Suppressor macrophage (primary cell): Measurements from ENCODE around the gene ANAPC16.
"Not testable (repeated sequence)": the region's sequence is repeated elsewhere in the genome, so short reads cannot be mapped to it uniquely, and the experiment has no call there.

Source experiments
- DNase-seq, 4 experiments: peaks; one replicate each; pipeline ENCODE4 v3.0.0-alpha.2; 2020 to 2022

The ANAPC16 gene

GRCh38 chr10:72211832-72212231 is 4.0 kb upstream of the ANAPC16 start:
- DNase-seq: not testable (repeated sequence)

DNA sequence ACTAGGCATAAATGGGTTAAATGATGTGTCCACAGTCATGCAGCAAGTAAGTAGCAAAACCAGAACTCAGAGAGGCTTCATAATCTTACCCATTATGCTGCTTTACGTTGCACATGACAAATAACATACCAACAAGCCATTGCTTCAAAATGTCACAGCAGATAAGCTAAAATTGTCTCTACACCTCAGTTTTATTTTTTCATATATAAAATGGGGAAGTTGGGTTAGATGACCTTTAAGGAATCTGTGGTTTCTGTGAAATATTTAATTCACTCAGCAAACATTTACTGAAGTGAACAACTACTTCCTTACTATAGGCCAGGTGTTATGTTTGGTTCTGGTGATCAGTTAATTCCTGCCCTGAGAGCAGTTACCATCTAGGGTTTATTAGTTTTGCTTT is 2.5 kb downstream of the ANAPC16 start:
- DNase-seq: peak in 3 of 4 experiments; percentile 13 to 69 (median 51)

DNA sequence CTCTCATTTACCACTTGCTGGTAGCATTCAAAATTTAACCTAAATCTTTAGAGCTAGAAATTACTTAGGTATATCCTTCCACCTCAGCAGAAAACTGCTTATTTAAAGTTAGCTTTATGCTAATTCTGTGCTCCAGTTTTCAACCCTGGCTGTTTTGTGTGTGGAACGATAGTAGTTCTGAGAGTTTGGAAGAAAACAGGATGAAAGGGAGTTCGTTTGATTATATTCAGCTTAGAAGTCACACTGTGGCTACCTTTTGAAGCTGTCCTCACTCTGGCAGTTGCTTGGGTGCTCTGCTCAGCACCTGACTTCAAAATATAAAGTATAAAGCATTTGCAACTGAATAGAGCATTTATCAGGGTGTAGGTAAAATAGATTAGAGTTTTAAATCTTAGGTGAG is 2.9 kb downstream of the ANAPC16 start:
- DNase-seq: no peak

DNA sequence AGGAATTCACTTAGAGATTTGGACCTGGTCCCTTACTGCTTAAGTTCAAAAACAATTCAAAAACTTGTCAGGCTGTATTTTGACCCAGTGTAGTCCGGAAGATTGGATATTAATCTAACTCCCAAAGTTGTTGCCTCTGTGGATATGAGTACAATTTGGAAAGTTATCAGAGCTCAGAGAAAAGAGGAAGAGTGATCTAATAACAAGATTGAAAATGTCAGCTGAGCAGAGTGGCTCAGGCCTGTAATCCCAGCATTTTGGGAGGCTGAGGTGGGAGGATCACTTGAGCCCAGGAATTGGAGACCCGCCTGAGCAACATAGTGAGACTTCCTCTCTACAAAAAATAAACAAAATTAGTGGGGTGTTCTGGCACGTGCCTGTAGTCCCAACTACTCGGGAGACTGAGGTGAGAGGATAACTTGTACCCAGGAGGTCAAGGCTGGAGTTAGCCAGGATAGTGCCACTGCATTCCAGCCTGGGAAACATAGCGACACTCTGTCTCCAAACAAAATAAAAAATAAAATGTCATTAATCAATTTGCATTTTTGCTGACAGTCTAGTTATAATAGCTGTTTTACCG is 3.5 kb downstream of the ANAPC16 start:
- DNase-seq: peak; percentile 16 to 53 (median 44)

DNA sequence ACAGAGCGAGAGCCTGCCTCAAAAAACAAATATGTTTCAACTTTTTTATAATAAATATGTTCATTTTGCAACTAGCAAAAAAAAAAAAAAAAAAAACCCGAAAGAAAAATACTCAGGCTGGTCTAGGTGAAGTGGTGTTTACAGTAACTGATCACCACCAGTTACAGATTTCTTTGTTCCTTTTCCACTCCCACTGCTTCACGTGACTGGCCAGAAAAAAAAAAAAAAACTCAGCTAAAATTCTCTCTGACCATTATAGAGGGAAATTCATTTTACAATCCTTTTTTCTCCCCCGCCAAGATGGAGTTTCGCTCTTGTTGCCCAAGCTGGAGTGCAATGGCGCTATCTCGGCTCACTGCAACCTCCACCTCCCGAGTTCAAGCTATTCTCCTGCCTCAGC is 4.8 kb downstream of the ANAPC16 start:
- peak in 2 of 4 experiments; percentile 22 to 23 for DNase-seq

DNA sequence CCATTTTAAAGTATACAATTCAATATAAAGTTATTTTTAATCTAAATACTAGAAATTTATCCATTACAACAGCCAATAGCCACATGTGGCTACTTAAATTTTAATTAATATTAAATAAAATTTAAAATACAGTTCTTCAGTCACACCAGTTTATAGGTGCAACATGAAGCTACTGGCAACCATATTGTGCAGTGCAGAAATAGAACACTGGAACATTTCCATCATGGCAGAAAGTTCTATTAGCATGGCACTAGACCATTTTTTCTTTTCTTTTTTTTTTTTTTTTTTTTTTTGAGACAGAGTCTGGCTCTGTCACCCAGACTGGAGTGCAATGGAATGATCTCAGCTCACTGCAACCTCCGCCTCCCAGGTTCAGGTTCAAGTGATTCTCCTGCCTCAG is 5.5 kb downstream of the ANAPC16 start:
- DNase-seq: no peak

DNA sequence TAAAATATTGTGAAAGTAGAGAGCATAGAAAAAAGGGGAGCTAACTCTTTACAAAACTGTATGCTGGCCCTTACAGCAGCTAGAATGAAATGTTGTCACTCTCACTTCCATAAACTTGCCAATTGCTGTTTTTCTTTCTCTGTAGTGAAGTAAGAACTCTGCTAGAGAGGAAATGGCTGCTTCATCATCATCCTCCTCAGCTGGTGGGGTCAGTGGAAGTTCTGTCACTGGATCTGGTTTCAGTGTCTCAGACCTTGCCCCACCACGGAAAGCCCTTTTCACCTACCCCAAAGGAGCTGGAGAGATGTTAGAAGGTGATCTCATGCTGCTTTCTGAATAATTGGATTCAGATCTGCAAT is 7.9 kb downstream of the ANAPC16 start:
- DNase-seq: peak; percentile 61 to 85 (median 75)

GRCh38 chr10:72224191-72224590 is 8.4 kb downstream of the ANAPC16 start:
- DNase-seq: not testable (repeated sequence)

- no peak for DNase-seq
Measured at GRCh38 chr10:72226418-72227027, 10.7 kb downstream of the ANAPC16 start.

GRCh38 chr10:72227826-72228225 is 12.0 kb downstream of the ANAPC16 start:
- no peak for DNase-seq

DNA sequence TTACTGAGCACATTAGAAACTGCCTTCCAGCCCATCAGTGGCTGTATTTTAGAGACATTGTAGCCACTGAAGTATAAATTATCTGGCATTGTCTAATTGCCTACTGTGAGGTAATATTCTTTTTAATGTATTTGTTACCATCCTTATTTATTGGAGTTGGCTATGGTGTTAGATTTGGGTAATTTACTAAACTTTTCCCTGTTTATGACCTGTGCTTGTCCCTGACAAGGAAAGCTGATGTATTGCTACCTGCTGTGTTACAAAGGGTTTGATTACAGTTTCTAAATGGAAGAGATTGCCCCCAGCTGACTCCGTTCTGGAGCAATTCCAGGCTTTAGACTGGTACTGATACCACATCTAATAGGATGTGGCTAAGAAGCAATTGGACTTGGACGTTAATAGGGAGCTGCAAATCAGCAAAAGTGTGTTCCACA is 12.5 kb downstream of the ANAPC16 start:
- DNase-seq: no peak

DNA sequence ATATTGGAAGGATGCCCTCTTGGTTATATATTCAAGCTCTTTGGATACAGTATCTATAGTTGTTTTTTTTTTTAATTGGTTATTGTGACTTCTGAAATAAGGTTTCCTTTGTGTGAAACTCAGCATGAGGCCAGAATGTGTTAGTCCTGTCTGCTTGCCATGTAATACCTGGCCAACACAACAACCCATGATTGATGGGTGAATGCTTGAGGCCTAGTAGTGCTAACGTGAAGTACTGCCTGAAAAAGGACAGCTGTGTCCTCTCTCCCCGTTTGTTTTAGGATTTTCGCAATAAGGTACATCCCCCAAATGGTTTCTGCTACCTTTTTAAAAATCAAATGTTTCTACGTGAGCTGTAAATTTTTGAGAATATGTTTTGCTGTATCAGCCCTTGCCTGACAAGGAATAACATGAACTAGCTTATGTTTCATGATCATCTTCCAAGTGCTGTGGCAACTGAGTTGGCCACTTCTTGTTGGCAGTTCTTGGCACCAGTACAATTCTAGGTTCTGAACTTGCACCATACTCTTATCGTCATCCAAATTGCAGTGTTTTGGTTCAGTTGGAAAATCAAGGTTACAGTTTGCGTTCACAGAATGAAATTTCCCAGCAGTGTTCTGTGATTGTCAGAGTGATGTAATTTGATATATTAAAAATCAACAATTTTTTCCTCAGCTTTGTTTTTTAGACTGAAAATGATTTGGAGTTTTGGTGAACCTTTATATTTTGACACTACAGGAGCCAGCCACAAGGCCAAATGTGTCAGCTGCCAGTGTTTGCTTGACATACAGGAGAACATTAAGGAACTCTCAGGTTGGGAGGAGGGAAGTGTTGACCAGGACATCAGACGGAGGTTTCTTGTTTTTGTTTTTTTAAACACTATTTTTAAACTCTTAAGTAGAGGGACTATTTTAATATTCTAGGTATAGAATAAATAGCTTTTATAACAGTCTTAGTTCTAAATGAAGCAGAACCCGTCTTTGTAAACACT is 13.7 kb downstream of the ANAPC16 start:
- peak; percentile 38 to 73 (median 44) for DNase-seq

GRCh38 chr10:72233621-72234020 is 17.8 kb downstream of the ANAPC16 start:
- DNase-seq: no peak

DNA sequence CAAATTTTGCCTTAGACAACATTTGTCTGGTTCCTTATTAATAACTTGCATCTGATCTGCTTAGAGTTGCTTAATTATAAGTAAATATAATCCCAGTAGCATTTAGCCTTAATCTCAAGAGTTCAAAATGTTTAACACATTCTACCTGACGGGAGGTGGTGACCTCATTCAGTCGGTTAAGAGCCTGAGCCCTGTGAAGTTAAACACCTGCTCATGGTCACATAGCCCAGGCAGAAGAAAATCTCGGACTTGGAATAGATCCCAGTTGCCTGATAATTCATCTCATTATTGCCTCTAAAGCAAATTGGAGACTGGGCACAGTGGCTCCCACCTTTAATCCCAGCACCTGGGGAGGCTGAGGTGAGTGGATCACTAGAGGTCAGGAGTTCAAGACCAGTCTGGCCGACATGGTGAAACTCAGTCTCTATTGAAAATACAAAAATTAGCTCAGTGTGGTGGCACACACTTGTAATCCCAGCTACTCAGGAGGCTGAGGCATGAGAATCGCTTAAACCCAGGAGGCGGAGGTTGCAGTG is 18.8 kb downstream of the ANAPC16 start:
- no peak for DNase-seq

DNA sequence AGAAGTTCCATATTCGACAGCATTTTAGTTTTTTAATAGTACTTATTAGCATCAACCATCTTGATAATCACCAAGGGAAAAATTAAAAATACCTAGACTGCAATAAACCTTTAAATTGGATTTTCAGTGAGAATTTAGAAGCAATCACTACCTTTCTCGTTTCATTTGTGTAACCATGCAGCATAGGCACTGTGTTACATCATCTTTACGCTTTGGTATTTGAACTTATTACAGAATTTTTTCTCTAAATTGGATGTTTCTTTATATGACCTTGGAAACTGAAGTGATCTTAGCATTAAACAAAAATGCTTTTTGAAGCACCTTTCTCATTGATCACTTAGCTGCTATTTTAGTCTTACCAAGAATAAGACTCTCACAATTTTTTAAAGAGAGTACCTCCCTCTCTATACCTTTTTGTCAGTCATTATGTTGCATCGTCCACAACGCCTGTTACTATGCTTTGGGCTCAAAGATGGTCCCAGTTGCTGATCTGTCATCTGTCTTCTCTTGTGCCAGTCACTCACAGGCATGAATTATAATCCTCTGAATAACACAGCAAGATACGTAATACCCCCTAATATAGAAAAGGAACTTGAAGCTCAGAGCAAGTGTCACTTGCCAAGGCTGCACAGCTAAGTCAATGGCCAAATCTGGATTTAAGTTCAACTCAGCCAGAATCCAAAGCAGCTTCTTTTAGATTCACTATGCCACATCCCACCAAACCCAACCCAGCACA is 19.9 kb downstream of the ANAPC16 start:
- DNase-seq: no peak

- DNase-seq: no peak
Measured at GRCh38 chr10:72238392-72239175, 22.8 kb downstream of the ANAPC16 start.

- peak in 2 of 4 experiments; percentile 55 to 63 for DNase-seq
Measured at GRCh38 chr10:72239409-72239808, 23.6 kb downstream of the ANAPC16 start.

- DNase-seq: no peak
Measured at GRCh38 chr10:72240371-72240770, 24.6 kb downstream of the ANAPC16 start.

DNA sequence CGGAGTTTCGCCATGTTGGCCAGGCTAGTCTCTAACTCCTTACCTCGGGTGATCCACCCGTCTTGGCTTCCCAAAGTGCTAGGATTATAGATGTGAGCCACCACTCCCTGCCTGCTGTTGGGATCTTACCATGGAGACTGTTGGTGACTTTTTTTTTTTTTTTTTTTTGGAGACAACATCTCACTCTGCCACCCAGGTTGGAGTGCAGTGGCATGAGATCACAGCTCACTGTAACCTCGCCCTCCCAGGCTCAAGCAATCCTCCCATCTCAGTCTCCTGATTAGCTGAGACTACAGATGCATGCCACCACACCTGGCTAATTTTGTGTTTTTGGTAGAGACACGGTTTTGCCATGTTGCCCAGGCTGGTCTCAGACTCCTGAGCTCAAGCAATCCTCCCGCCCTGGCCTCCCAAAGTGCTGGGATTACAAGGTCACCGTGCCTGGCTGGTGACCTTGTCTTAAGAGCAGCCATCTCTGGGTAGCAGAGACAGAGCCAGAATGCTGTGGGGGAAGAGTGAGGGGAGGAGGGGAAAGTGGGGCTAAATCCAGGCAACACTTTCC is 26.0 kb downstream of the ANAPC16 start:
- no peak for DNase-seq

DNA sequence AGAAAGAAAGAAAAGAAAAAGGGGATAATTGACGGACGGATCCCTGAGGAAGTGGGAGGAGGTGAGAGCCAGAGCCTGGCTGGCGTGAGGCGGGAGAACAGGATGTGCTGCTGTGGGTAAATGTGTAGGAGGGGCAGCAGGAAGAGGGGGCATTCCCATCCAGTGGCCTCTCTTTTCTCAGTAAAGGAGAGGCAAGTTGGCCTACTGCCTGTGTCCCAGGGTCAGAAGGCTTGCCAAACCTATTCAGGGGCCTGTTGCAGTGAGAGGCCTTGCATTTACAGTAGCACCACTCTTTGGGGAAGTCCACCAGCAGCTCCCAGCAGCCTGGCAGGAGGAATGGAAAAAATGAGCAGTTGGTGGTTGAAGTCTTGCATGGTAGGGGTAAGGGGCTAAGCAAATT is 26.9 kb downstream of the ANAPC16 start:
- peak; percentile 68 to 86 (median 78) for DNase-seq

GRCh38 chr10:72243822-72244437 is 28.1 kb downstream of the ANAPC16 start:
- no peak for DNase-seq
